HG03139 (cell line): ENCODE results near the gene IL6.
"Not testable (repeated sequence)": the region's sequence is repeated elsewhere in the genome, so short reads cannot be mapped to it uniquely, and the experiment has no call there.

Source experiments
- ATAC-seq: cut with Tn5 transposase; IDR thresholded peaks from one replicate; pipeline ENCODE4 v1.9.1; 2021; ENCODE audit not compliant: unreplicated experiment

Gene IL6

DNA sequence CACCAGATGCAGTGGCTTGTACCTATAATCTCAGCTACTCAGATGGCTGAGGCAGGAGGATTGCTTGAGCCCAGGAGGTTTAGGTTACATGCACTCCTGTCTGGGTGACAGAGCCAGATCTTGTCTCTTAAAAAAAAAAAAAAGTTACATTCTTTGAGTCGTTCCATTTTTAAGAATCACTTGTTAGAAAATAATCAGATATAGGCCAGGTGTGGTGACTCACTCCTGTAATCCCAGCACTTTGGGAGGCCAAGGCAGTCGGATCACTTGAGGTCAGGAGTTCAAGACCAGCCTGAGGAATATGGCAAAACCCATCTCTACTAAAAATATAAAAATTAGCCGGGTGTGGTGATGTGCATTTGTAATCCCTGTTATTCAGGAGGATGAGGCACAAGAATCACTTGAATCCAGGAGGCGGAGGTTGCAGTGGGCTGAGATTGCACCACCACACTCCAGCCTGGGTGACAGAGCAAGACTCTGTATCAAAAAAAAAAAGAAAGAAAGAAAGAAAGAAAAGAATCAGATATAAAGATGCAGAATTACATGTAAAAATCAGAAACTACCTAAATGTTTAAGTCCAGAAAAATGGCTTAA lies 52.8 kb downstream of the IL6 start:
- not testable (repeated sequence) for ATAC-seq

DNA sequence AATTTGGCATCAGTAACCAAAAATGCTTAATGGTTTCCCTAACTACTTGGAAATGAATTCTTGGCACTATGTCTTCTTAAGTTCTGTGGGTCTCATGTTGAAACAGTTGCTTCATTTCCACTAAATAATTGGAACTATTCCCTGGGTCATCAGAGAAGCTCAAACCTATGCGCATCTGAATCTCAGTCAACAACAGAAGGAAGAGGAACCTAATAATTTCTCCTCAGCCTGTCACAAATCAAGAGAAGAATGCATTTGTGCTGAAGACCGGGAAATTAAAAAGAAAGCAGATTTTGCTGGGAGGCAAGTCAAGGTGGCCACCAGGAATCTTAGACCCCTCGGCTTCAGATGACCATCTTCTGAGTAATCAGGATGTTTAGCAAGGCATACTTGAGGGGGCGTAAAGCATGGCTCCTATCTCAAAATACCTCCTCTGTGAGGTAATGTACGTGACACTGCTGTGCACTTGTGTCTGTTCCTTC lies 54.3 kb downstream of the IL6 start:
- ATAC-seq, result no peak
